ENCODE measurements around the gene SV2B.

Gene SV2B

DNA sequence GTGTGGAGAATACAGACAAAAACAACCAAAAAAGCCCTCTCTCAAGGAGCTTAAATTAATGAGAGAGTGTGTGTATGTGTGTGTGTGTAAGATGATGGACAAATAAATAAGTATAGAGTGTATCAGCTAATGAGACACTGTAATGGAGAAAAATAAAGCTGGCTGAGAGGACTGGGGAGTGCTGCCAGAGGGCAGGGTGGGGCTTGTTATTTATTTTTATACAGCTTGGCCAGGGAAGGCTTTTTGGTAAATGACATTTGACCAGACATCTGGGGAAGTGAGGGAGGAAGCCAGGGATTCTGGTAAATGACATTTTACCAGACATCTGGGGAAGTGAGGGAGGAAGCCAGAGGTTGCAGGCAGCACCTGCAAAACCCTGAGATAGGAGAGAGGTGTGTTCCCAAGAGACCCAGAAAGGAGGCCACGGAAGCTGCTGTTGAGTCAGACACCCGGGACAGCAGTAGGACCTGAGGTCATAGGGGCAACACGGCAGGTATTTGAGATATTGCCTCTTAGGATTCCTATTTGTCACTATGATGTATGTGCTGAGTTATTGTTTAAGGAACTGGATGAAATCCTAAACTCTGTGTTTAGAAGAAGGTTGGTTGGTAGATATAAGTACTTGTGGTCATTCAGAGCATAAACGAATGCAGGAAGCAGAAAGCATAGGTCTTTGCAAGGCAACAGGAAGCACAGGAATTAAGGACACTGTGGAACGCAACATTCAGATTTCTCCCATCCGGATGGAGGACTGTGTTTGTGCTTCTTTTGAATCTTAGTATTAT is 2.7 kb downstream of the SV2B start:
- no peaks in the 10 kb centered on the region for H3K9me3 ChIP-seq (ENCODE audit: control insufficient read depth, insufficient read depth, low read length)
- H3K36me3 ChIP-seq (ENCODE audit: control insufficient read depth, insufficient read depth, low read length) = no peaks in the 10 kb centered on the region
- peaks cover 35% of the 10 kb centered on the region for H3K27me3 ChIP-seq (ENCODE audit: control insufficient read depth, insufficient read depth, low read length)
- H3K27ac ChIP-seq (ENCODE audit: low read length) = no peak overlapping the region
- H3K4me1 ChIP-seq (ENCODE audit: control insufficient read depth, insufficient read depth, low read length) = 0 out of 2 replicates have a peak, but pooled peaks cover 2% of the 10 kb centered on the region
- no CpG with 5 or more reads among the region's 6 CpGs for WGBS (ENCODE audit: insufficient coverage, insufficient read length)
- no peak overlapping the region for H3K4me3 ChIP-seq (ENCODE audit: low read length)
- no peak for DNase-seq (ENCODE audit: low read depth, low spot score)

- no CpG with 5 or more reads among the region's 1 CpG for WGBS (ENCODE audit: insufficient coverage, insufficient read length)
- no peak overlapping the region for H3K27ac ChIP-seq (ENCODE audit: low read length)
- peaks cover 27% of the 10 kb centered on the region for H3K27me3 ChIP-seq (ENCODE audit: control insufficient read depth, insufficient read depth, low read length)
- no peaks in the 10 kb centered on the region for H3K36me3 ChIP-seq (ENCODE audit: control insufficient read depth, insufficient read depth, low read length)
- no peaks in the 10 kb centered on the region for H3K9me3 ChIP-seq (ENCODE audit: control insufficient read depth, insufficient read depth, low read length)
- 0 out of 2 replicates have a peak, but pooled peaks cover 2% of the 10 kb centered on the region for H3K4me1 ChIP-seq (ENCODE audit: control insufficient read depth, insufficient read depth, low read length)
- H3K4me3 ChIP-seq (ENCODE audit: low read length) = no peak overlapping the region
- no peak for DNase-seq (ENCODE audit: low read depth, low spot score)
Measured at GRCh38 chr15:91104111-91104510, 4.1 kb downstream of the SV2B start.

DNA sequence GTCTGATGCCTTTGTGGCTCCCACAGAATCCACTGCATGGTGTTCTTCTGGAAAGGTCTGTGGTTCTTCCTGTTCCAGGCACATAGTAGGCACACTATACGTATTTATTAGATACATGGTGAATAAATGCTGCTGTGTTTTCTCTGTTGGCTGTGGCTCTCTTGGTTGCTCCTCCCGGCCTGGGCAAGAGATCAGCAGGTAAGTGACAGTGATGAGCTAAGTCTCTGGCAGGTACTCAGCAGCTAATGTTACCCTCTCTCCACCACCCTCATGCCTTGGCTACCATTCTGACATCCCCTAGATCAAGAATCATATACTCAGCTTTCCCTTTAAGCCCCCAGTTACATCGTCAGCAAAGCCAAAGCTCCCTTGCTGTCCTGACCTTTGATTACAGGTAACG is 8.4 kb downstream of the SV2B start:
- no peak for DNase-seq (ENCODE audit: low read depth, low spot score)
- Histone ChIP-seq H3K4me1 (ENCODE audit: control insufficient read depth, insufficient read depth, low read length) (no peaks in the 10 kb centered on the region), H3K9me3 (ENCODE audit: control insufficient read depth, insufficient read depth, low read length) (no peaks in the 10 kb centered on the region), H3K27me3 (ENCODE audit: control insufficient read depth, insufficient read depth, low read length) (no peaks in the 10 kb centered on the region), H3K27ac (ENCODE audit: low read length) (no peak overlapping the region), H3K4me3 (ENCODE audit: low read length) (no peak overlapping the region), H3K36me3 (ENCODE audit: control insufficient read depth, insufficient read depth, low read length) (no peaks in the 10 kb centered on the region)
- no CpG with 5 or more reads among the region's 4 CpGs for WGBS (ENCODE audit: insufficient coverage, insufficient read length)

DNA sequence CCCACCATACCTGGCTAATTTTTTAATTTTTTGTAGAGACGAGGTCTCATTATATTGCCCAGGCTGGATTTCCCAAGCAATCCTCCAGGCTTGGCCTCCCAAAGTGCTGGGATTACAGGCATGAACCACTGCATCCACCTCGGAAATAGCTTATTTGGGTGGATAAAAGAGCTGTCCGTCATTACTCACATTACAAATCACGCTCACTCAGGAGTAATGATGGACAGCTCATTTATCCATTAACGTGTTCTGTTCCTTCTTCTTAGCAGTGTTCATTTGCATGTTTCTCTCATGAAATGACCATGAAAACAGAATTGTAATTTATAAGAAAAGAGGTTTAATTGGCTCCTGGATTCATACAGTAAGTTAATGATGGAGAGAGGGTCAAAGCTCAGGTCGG is 9.8 kb downstream of the SV2B start:
- H3K36me3 ChIP-seq (ENCODE audit: control insufficient read depth, insufficient read depth, low read length) = no peaks in the 10 kb centered on the region
- no peak overlapping the region for H3K27ac ChIP-seq (ENCODE audit: low read length)
- H3K4me1 ChIP-seq (ENCODE audit: control insufficient read depth, insufficient read depth, low read length) = no peaks in the 10 kb centered on the region
- H3K4me3 ChIP-seq (ENCODE audit: low read length) = no peak overlapping the region
- WGBS (ENCODE audit: insufficient coverage, insufficient read length) = no CpG with 5 or more reads among the region's 6 CpGs
- no peaks in the 10 kb centered on the region for H3K9me3 ChIP-seq (ENCODE audit: control insufficient read depth, insufficient read depth, low read length)
- no peak for DNase-seq (ENCODE audit: low read depth, low spot score)
- no peaks in the 10 kb centered on the region for H3K27me3 ChIP-seq (ENCODE audit: control insufficient read depth, insufficient read depth, low read length)

GRCh38 chr15:91110407-91110806 is 10.3 kb downstream of the SV2B start:
- WGBS (ENCODE audit: insufficient coverage, insufficient read length) = no CpG with 5 or more reads among the region's 11 CpGs
- Histone ChIP-seq H3K27me3 (ENCODE audit: control insufficient read depth, insufficient read depth, low read length) (no peaks in the 10 kb centered on the region), H3K27ac (ENCODE audit: low read length) (no peak overlapping the region), H3K9me3 (ENCODE audit: control insufficient read depth, insufficient read depth, low read length) (no peaks in the 10 kb centered on the region), H3K4me1 (ENCODE audit: control insufficient read depth, insufficient read depth, low read length) (no peaks in the 10 kb centered on the region), H3K36me3 (ENCODE audit: control insufficient read depth, insufficient read depth, low read length) (no peaks in the 10 kb centered on the region), H3K4me3 (ENCODE audit: low read length) (no peak overlapping the region)
- no peak for DNase-seq (ENCODE audit: low read depth, low spot score)

DNA sequence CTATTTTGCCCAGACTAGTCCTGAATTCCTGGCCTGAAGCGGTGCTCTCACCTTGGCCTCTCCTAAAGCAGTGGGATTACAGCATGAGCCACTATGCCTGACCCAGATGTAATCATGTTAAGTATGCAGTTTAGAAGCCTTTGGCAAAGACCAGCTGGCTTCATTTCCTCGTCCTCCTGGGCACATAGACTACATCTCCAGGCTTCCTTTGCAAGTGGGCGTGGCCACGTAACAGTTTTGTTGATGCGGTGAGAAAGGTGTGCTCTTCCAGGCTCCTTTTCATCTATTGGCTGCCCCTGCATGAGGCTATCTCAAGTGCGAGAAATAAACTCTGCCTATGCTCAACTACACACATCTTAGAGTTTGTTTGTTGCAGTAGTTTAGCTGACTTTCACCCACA is 13.0 kb downstream of the SV2B start:
- H3K9me3 ChIP-seq (ENCODE audit: control insufficient read depth, insufficient read depth, low read length) = no peaks in the 10 kb centered on the region
- no peaks in the 10 kb centered on the region for H3K27me3 ChIP-seq (ENCODE audit: control insufficient read depth, insufficient read depth, low read length)
- DNase-seq (ENCODE audit: low read depth, low spot score) = no peak
- H3K27ac ChIP-seq (ENCODE audit: low read length) = no peak overlapping the region
- H3K36me3 ChIP-seq (ENCODE audit: control insufficient read depth, insufficient read depth, low read length) = no peaks in the 10 kb centered on the region
- H3K4me3 ChIP-seq (ENCODE audit: low read length) = no peak overlapping the region
- no CpG with 5 or more reads among the region's 6 CpGs for WGBS (ENCODE audit: insufficient coverage, insufficient read length)
- H3K4me1 ChIP-seq (ENCODE audit: control insufficient read depth, insufficient read depth, low read length) = no peaks in the 10 kb centered on the region

- Histone ChIP-seq H3K9me3 (ENCODE audit: control insufficient read depth, insufficient read depth, low read length) (no peaks in the 10 kb centered on the region), H3K27ac (ENCODE audit: low read length) (no peak overlapping the region), H3K4me3 (ENCODE audit: low read length) (no peak overlapping the region), H3K4me1 (ENCODE audit: control insufficient read depth, insufficient read depth, low read length) (no peaks in the 10 kb centered on the region), H3K27me3 (ENCODE audit: control insufficient read depth, insufficient read depth, low read length) (no peaks in the 10 kb centered on the region), H3K36me3 (ENCODE audit: control insufficient read depth, insufficient read depth, low read length) (no peaks in the 10 kb centered on the region)
- no peak for DNase-seq (ENCODE audit: low read depth, low spot score)
- no CpG with 5 or more reads among the region's 5 CpGs for WGBS (ENCODE audit: insufficient coverage, insufficient read length)
Measured at GRCh38 chr15:91114301-91114700, 14.2 kb downstream of the SV2B start.

- no peak overlapping the region for H3K27ac ChIP-seq (ENCODE audit: low read length)
- no CpG with 5 or more reads among the region's 9 CpGs for WGBS (ENCODE audit: insufficient coverage, insufficient read length)
- H3K4me1 ChIP-seq (ENCODE audit: control insufficient read depth, insufficient read depth, low read length) = no peaks in the 10 kb centered on the region
- H3K27me3 ChIP-seq (ENCODE audit: control insufficient read depth, insufficient read depth, low read length) = no peaks in the 10 kb centered on the region
- no peak overlapping the region for H3K4me3 ChIP-seq (ENCODE audit: low read length)
- no peaks in the 10 kb centered on the region for H3K36me3 ChIP-seq (ENCODE audit: control insufficient read depth, insufficient read depth, low read length)
- DNase-seq (ENCODE audit: low read depth, low spot score) = no peak
- H3K9me3 ChIP-seq (ENCODE audit: control insufficient read depth, insufficient read depth, low read length) = no peaks in the 10 kb centered on the region
Measured at GRCh38 chr15:91116113-91117067, 16.3 kb downstream of the SV2B start.

DNA sequence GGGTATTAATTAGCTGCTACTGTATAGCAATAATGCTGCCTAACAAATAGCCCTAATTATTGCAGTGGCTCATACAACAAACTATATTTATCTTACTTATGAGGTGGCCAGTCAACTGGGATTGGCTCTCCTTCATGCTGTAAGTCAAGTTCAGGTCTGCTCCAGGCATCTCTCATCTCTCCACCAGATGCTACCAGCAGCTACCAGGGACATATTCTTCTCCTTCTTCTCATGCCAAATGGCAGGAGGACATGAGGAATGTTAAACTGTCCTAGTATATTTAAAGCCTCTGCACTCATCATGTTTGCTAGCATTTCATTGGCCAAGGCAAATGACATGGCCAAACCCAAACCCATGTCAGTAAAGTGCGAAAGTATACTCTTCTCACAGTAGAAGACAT is 17.3 kb downstream of the SV2B start:
- DNase-seq (ENCODE audit: low read depth, low spot score) = no peak
- no peaks in the 10 kb centered on the region for H3K9me3 ChIP-seq (ENCODE audit: control insufficient read depth, insufficient read depth, low read length)
- H3K4me1 ChIP-seq (ENCODE audit: control insufficient read depth, insufficient read depth, low read length) = no peaks in the 10 kb centered on the region
- WGBS (ENCODE audit: insufficient coverage, insufficient read length) = no CpG with 5 or more reads among the region's 1 CpG
- no peak overlapping the region for H3K4me3 ChIP-seq (ENCODE audit: low read length)
- H3K27me3 ChIP-seq (ENCODE audit: control insufficient read depth, insufficient read depth, low read length) = no peaks in the 10 kb centered on the region
- no peaks in the 10 kb centered on the region for H3K36me3 ChIP-seq (ENCODE audit: control insufficient read depth, insufficient read depth, low read length)
- H3K27ac ChIP-seq (ENCODE audit: low read length) = no peak overlapping the region

- H3K9me3 ChIP-seq (ENCODE audit: control insufficient read depth, insufficient read depth, low read length) = no peaks in the 10 kb centered on the region
- no peaks in the 10 kb centered on the region for H3K36me3 ChIP-seq (ENCODE audit: control insufficient read depth, insufficient read depth, low read length)
- DNase-seq (ENCODE audit: low read depth, low spot score) = no peak
- no peaks in the 10 kb centered on the region for H3K4me1 ChIP-seq (ENCODE audit: control insufficient read depth, insufficient read depth, low read length)
- H3K27me3 ChIP-seq (ENCODE audit: control insufficient read depth, insufficient read depth, low read length) = no peaks in the 10 kb centered on the region
- H3K4me3 ChIP-seq (ENCODE audit: low read length) = no peak overlapping the region
- WGBS (ENCODE audit: insufficient coverage, insufficient read length) = no CpG with 5 or more reads among the region's 12 CpGs
- H3K27ac ChIP-seq (ENCODE audit: low read length) = no peak overlapping the region
Measured at GRCh38 chr15:91118817-91119590, 18.9 kb downstream of the SV2B start.

All from iPS DF 6.9 (cell line).